Cardiac fibroblast (primary cell): Measurements from ENCODE around the gene VPS45.

Source experiments
- DNase-seq, 2 donors: peaks; one replicate each; pipeline versions ENCODE4 v3.0.0 to v3.0.0-alpha.2; 2010; ENCODE audit warnings: low read depth in 2 of 2
- H3K4me3 ChIP-seq, 2 donors: replicated peaks in 1 of 2; 1 replicate in 1 of 2; 2 replicates in 1 of 2; pipeline ENCODE4 v1.5.1; 2011; ENCODE audit warnings: low read depth in 2 of 2, low read length in 2 of 2, mild to moderate bottlenecking in 2 of 2, moderate library complexity in 1 of 2
- CTCF ChIP-seq: IDR thresholded peaks from one replicate; pipeline ENCODE4 v1.5.1; 2011; ENCODE audit warnings: low read depth, mild to moderate bottlenecking, low read length, inconsistent platforms

VPS45 gene

GRCh38 chr1:150162582-150162861 lies 94.9 kb downstream of the VPS45 start:
- no peak for TF ChIP-seq CTCF
- no peak for DNase-seq
- H3K4me3 ChIP-seq = peak overlapping the region; percentile 19 to 27

GRCh38 chr1:150162862-150163706 lies 95.5 kb downstream of the VPS45 start:
- DNase-seq = peak; percentile 99 to 100
- peak overlapping the region; percentile 19 to 27 for H3K4me3 ChIP-seq
- peak; percentile 29 for TF ChIP-seq CTCF

- no peak for TF ChIP-seq CTCF
- H3K4me3 ChIP-seq = no peak overlapping the region
- DNase-seq = no peak
These were observed 96.6 kb downstream of the VPS45 start for GRCh38 chr1:150164224-150164623.

- no peak overlapping the region for H3K4me3 ChIP-seq
- no peak for TF ChIP-seq CTCF
- no peak for DNase-seq
These were observed 97.2 kb downstream of the VPS45 start for GRCh38 chr1:150164779-150165178.

- TF ChIP-seq CTCF = peak; percentile 89
- H3K4me3 ChIP-seq = no peak overlapping the region
- DNase-seq = peak; percentile 66 to 75
These were observed 98.3 kb downstream of the VPS45 start for GRCh38 chr1:150165622-150166612.

- DNase-seq = peak; percentile 71 to 75
- no peak overlapping the region for H3K4me3 ChIP-seq
- peak; percentile 86 for TF ChIP-seq CTCF
These were observed 101.5 kb downstream of the VPS45 start for GRCh38 chr1:150168960-150169601.
